ENCODE results near the gene TTLL11. TPM values are rescaled to one million over a fixed set of nuclear protein-coding genes. Genes with fewer than 3 reads are reported as not detected.

Gene TTLL11
- total and polyA plus RNA-seq, 4 donors = 1.4 to 4.5 (median 3.6) TPM

DNA sequence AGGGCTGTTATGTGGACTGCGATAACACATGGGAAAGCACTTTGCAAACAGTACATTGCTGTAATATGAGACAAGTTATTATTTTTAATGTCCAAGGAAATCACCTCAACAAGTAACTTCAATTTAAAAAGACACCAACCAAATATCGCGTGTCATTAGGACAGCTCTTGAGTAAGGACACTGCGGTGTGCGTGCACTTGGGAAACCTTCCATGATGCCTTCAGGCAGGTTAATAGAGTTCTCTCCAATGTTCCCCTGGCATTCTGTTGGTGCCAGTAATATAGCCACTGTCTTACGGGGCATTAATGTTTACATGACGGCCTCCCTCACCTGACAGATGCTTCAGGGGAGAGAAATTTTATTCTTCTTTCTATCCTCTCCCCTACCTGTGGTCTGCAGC, 42.9 kb downstream of the TTLL11 start:
- no peaks in the 10 kb centered on the region for H3K4me1 ChIP-seq (ENCODE audit: control insufficient read depth in 4 of 4, insufficient read depth in 4 of 4, low read length in 3 of 4)
- H3K9ac ChIP-seq (ENCODE audit: low read depth in 1 of 2, low read length in 2 of 2) = no peak overlapping the region
- DNase-seq (ENCODE audit: low spot score) = no peak
- no peak overlapping the region for H3K4me3 ChIP-seq (ENCODE audit: low read depth in 1 of 3, low read length in 3 of 3)
- H3K36me3 ChIP-seq (ENCODE audit: control insufficient read depth in 4 of 4, insufficient read depth in 3 of 4, low read depth in 1 of 4, low read length in 3 of 4) = no peaks in the 10 kb centered on the region
- H3K27me3 ChIP-seq (ENCODE audit: control insufficient read depth in 4 of 4, insufficient read depth in 4 of 4, low read length in 3 of 4) = no peaks in the 10 kb centered on the region
- TF ChIP-seq REST (IDR thresholded peaks at IDR 0.05) (no peak), ATF3 (IDR thresholded peaks at IDR 0.05) (no peak), TAF1 (conservative IDR thresholded peaks at IDR 0.05) (no peak), RXRA (IDR thresholded peaks at IDR 0.05) (no peak), HNF4A (conservative IDR thresholded peaks at IDR 0.05) (no peak), RAD21 (IDR thresholded peaks at IDR 0.05) (no peak), GABPA (IDR thresholded peaks at IDR 0.05 in 1 of 2, conservative IDR thresholded peaks at IDR 0.05 in 1 of 2) (no peak), YY1 (IDR thresholded peaks at IDR 0.05) (no peak), NR2F2 (IDR thresholded peaks at IDR 0.05) (no peak), FOXA1 (IDR thresholded peaks at IDR 0.05) (no peak), SP1 (IDR thresholded peaks at IDR 0.05) (no peak), MAX (IDR thresholded peaks at IDR 0.05) (no peak)
- TF ChIP-seq, protein P1, sequence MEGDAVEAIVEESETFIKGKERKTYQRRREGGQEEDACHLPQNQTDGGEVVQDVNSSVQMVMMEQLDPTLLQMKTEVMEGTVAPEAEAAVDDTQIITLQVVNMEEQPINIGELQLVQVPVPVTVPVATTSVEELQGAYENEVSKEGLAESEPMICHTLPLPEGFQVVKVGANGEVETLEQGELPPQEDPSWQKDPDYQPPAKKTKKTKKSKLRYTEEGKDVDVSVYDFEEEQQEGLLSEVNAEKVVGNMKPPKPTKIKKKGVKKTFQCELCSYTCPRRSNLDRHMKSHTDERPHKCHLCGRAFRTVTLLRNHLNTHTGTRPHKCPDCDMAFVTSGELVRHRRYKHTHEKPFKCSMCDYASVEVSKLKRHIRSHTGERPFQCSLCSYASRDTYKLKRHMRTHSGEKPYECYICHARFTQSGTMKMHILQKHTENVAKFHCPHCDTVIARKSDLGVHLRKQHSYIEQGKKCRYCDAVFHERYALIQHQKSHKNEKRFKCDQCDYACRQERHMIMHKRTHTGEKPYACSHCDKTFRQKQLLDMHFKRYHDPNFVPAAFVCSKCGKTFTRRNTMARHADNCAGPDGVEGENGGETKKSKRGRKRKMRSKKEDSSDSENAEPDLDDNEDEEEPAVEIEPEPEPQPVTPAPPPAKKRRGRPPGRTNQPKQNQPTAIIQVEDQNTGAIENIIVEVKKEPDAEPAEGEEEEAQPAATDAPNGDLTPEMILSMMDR (IDR thresholded peaks at IDR 0.05; ENCODE audit: low read depth, low read length, missing input control) = no peak
- no peaks in the 10 kb centered on the region for H3K9me3 ChIP-seq (ENCODE audit: control insufficient read depth in 4 of 4, low read length in 3 of 4)
- H3K27ac ChIP-seq (ENCODE audit: low read depth in 1 of 2, low read length in 2 of 2) = no peak overlapping the region
- WGBS = 96% methylated on average over 7 of the region's 7 CpGs

GRCh38 chr9:122042056-122042455, 51.1 kb downstream of the TTLL11 start:
- no peak overlapping the region for H3K9ac ChIP-seq (ENCODE audit: low read depth in 1 of 2, low read length in 2 of 2)
- H3K4me3 ChIP-seq (ENCODE audit: low read depth in 1 of 3, low read length in 3 of 3) = no peak overlapping the region
- 92% methylated on average over 7 of the region's 7 CpGs for WGBS
- no peaks in the 10 kb centered on the region for H3K4me1 ChIP-seq (ENCODE audit: control insufficient read depth in 4 of 4, insufficient read depth in 4 of 4, low read length in 3 of 4)
- DNase-seq (ENCODE audit: low spot score) = no peak
- H3K27me3 ChIP-seq (ENCODE audit: control insufficient read depth in 4 of 4, insufficient read depth in 4 of 4, low read length in 3 of 4) = no peaks in the 10 kb centered on the region
- peaks cover 0 to 6% (median 3%) of the 10 kb centered on the region in 4 donors for H3K36me3 ChIP-seq (ENCODE audit: control insufficient read depth in 4 of 4, insufficient read depth in 3 of 4, low read depth in 1 of 4, low read length in 3 of 4)
- no peaks in the 10 kb centered on the region for H3K9me3 ChIP-seq (ENCODE audit: control insufficient read depth in 4 of 4, low read length in 3 of 4)
- no peak for TF ChIP-seq EGR1 (IDR thresholded peaks at IDR 0.05; ENCODE audit: low read depth in 2 of 2)
- no peak for TF ChIP-seq HNF4A (conservative IDR thresholded peaks at IDR 0.05)
- H3K27ac ChIP-seq (ENCODE audit: low read depth in 1 of 2, low read length in 2 of 2) = no peak overlapping the region
